HepG2 (cell line): ENCODE measurements around the gene DLG4. TPM values are rescaled to one million over a fixed set of nuclear protein-coding genes. Genes with fewer than 3 reads are reported as not detected.

Source experiments
- AGO2 ChIP-seq: fragments of 200-400 bp; formaldehyde crosslinking; optimal IDR thresholded peaks from 2 replicates; pipeline ENCODE3; 2017; ENCODE audit warnings: mild to moderate bottlenecking, low read depth, low read length, moderate library complexity
- ATF1 ChIP-seq: IDR thresholded peaks from 2 replicates; pipeline ENCODE4 v1.6.1; 2016; ENCODE audit warnings: mild to moderate bottlenecking, control low read depth
- CENPT ChIP-seq: sonication (generic); formaldehyde crosslinking; IDR thresholded peaks from 2 replicates; pipeline ENCODE4 v1.8.0; 2022; ENCODE audit warnings: low read depth, mild to moderate bottlenecking, moderate library complexity, missing genetic modification reagents
- GPN1 ChIP-seq: sonication (generic); formaldehyde crosslinking; IDR thresholded peaks from 2 replicates; pipeline ENCODE4 v1.5.1; 2020; ENCODE audit warnings: missing genetic modification reagents, borderline replicate concordance
- JUNB ChIP-seq: sonication (generic); formaldehyde crosslinking; IDR thresholded peaks from 2 replicates; pipeline ENCODE4 v1.8.0; 2022; ENCODE audit warnings: missing genetic modification reagents, mild to moderate bottlenecking, borderline replicate concordance
- MATR3 ChIP-seq: sonication (generic); formaldehyde crosslinking; IDR thresholded peaks from 2 replicates; pipeline ENCODE4 v1.4.0; 2020; ENCODE audit warnings: missing genetic modification reagents
- ZFP41 ChIP-seq: sonication (generic); formaldehyde crosslinking; IDR thresholded peaks from 2 replicates; pipeline ENCODE4 v1.4.0; 2020; ENCODE audit warnings: mild to moderate bottlenecking, missing genetic modification reagents, borderline replicate concordance
- ZNF143 ChIP-seq: sonication (generic); formaldehyde crosslinking; IDR thresholded peaks from 2 replicates; pipeline ENCODE4 v1.4.0; 2020; ENCODE audit warnings: missing genetic modification reagents
- ZNF225 ChIP-seq: sonication (generic); formaldehyde crosslinking; IDR thresholded peaks from 2 replicates; pipeline ENCODE4 v1.4.0; 2020; ENCODE audit warnings: mild to moderate bottlenecking, missing genetic modification reagents
- ZNF33A ChIP-seq: sonication (generic); formaldehyde crosslinking; IDR thresholded peaks from 2 replicates; pipeline ENCODE4 v1.5.1; 2020; ENCODE audit warnings: missing genetic modification reagents, mild to moderate bottlenecking, moderate library complexity, borderline replicate concordance
- ZNF557 ChIP-seq: sonication (generic); formaldehyde crosslinking; IDR thresholded peaks from 2 replicates; pipeline ENCODE4 v1.4.0; 2020; ENCODE audit warnings: missing genetic modification reagents
- ZNF563 ChIP-seq: sonication (generic); formaldehyde crosslinking; IDR thresholded peaks from 2 replicates; pipeline ENCODE4 v1.8.0; 2022; ENCODE audit warnings: mild to moderate bottlenecking, moderate library complexity, missing genetic modification reagents
- ZNF672 ChIP-seq: sonication (generic); formaldehyde crosslinking; IDR thresholded peaks from 2 replicates; pipeline ENCODE4 v1.8.1; 2022; ENCODE audit warnings: missing genetic modification reagents
- polyA plus RNA-seq, 8 experiments: library from polyadenylated mRNA; depleted of rRNA in 3 of 8; stranded (reverse) in 7 of 8; unstranded in 1 of 8; fragments of >200 nt; fragmentation: Illumina TruSeq in 4 of 8; extraction: Trizol in 4 of 8; gene quantifications; 2 replicates each; pipeline versions ENCODE4 v1.2.1 to v1.2.3, GENCODE V29; 2011 to 2016; ENCODE audit warnings: low read depth in 4 of 8, missing spikeins in 1 of 8, mixed read lengths in 1 of 8; ENCODE audit not compliant: insufficient read depth in 1 of 8
- total RNA-seq, 5 experiments: library from RNA; depleted of rRNA; stranded (reverse); fragments of >200 nt; fragmentation: Illumina TruSeq; extraction: Trizol; gene quantifications; 2 replicates each; pipeline ENCODE4 v1.2.3, GENCODE V29; 2016; ENCODE audit warnings: low read depth in 1 of 5
- TF ChIP-seq, protein P1 (sequence below), 2 experiments: sonication (generic) in 1 of 2; formaldehyde crosslinking in 1 of 2; IDR thresholded peaks; 2 replicates each; pipeline versions ENCODE4 v1.6.1 to v1.9.0; 2014 to 2022; ENCODE audit warnings: antibody characterized with exemption in 1 of 2, borderline replicate concordance in 1 of 2, inconsistent platforms in 1 of 2, low read depth in 1 of 2, missing genetic modification reagents in 1 of 2
- TF ChIP-seq, protein P2 (sequence below): sonication (generic); formaldehyde crosslinking; IDR thresholded peaks from 2 replicates; pipeline ENCODE4 v1.9.0; 2021; ENCODE audit warnings: missing genetic modification reagents, borderline replicate concordance
- TF ChIP-seq, protein P3 (sequence below): sonication (generic); formaldehyde crosslinking; IDR thresholded peaks from 2 replicates; pipeline ENCODE4 v1.8.1; 2023; ENCODE audit warnings: missing genetic modification reagents, mild to moderate bottlenecking, borderline replicate concordance
- TF ChIP-seq, protein P4 (sequence below): sonication (generic); formaldehyde crosslinking; IDR thresholded peaks from 2 replicates; pipeline ENCODE4 v1.8.0; 2022; ENCODE audit warnings: mild to moderate bottlenecking, missing genetic modification reagents

The DLG4 gene
- total and polyA plus RNA-seq, 2 of the 13 experiments (the other 11 are each of a cell fraction or from before 2014, with no cell fraction given) = 0.71 to 4.3 TPM

DNA sequence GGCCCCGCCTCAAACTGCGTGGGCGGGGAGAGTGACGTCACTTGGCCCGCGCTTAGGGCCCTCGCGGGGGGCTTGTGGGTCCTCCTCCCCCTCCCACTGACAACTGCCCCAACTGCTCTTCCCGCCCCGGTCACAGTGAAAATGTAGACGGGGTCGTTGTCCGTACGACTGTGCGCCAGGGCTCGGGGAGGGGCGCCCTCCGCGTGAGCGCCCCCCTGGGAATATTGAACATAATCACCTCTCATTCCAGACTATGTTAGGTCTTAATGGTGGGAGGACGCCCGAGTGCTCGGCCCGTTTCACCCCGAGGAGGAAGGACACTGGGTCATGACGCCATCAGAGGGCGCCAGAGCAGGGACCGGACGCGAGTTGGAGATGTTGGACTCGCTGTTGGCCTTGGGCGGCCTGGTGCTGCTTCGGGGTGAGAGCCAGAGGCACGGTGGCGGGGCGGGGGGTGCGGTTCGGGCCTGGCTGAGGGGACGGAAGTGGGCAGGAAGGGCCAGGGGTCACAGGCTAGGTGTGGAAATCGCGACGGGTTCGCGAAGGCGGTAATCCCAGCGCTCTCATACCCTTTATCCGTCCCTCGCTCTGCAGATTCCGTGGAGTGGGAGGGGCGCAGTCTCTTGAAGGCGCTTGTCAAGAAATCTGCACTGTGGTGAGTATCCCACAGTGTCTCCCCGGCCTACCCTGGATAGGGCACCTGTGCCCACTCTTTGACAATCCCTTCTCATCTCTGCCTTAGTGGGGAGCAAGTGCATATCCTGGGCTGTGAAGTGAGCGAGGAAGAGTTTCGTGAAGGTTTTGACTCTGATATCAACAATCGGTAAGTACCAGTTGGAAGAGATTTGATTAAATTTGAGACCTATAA is 32.8 kb upstream of the DLG4 start, which contains the start of gene ELP5 (continued):
- TF ChIP-seq, protein P1, sequence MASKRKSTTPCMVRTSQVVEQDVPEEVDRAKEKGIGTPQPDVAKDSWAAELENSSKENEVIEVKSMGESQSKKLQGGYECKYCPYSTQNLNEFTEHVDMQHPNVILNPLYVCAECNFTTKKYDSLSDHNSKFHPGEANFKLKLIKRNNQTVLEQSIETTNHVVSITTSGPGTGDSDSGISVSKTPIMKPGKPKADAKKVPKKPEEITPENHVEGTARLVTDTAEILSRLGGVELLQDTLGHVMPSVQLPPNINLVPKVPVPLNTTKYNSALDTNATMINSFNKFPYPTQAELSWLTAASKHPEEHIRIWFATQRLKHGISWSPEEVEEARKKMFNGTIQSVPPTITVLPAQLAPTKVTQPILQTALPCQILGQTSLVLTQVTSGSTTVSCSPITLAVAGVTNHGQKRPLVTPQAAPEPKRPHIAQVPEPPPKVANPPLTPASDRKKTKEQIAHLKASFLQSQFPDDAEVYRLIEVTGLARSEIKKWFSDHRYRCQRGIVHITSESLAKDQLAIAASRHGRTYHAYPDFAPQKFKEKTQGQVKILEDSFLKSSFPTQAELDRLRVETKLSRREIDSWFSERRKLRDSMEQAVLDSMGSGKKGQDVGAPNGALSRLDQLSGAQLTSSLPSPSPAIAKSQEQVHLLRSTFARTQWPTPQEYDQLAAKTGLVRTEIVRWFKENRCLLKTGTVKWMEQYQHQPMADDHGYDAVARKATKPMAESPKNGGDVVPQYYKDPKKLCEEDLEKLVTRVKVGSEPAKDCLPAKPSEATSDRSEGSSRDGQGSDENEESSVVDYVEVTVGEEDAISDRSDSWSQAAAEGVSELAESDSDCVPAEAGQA (IDR thresholded peaks at IDR 0.05; ENCODE audit: low read depth) = peak; percentile 82
- TF ChIP-seq, protein P1 (CRISPR knock-in tag; IDR thresholded peaks at IDR 0.05; ENCODE audit: borderline replicate concordance) = no peak
- TF ChIP-seq, protein P2, sequence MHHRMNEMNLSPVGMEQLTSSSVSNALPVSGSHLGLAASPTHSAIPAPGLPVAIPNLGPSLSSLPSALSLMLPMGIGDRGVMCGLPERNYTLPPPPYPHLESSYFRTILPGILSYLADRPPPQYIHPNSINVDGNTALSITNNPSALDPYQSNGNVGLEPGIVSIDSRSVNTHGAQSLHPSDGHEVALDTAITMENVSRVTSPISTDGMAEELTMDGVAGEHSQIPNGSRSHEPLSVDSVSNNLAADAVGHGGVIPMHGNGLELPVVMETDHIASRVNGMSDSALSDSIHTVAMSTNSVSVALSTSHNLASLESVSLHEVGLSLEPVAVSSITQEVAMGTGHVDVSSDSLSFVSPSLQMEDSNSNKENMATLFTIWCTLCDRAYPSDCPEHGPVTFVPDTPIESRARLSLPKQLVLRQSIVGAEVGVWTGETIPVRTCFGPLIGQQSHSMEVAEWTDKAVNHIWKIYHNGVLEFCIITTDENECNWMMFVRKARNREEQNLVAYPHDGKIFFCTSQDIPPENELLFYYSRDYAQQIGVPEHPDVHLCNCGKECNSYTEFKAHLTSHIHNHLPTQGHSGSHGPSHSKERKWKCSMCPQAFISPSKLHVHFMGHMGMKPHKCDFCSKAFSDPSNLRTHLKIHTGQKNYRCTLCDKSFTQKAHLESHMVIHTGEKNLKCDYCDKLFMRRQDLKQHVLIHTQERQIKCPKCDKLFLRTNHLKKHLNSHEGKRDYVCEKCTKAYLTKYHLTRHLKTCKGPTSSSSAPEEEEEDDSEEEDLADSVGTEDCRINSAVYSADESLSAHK = no peak
- no peak for TF ChIP-seq GPN1
- TF ChIP-seq, protein P3, sequence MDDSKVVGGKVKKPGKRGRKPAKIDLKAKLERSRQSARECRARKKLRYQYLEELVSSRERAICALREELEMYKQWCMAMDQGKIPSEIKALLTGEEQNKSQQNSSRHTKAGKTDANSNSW (CRISPR knock-in tag) = no peak
- peak; percentile 57 for TF ChIP-seq ZNF563
- peak; percentile 70 for TF ChIP-seq ZNF143 (CRISPR knock-in tag)
- 0 out of 2 replicates have a peak, but pooled peaks have one; percentile 85 for TF ChIP-seq CENPT
- no peak for TF ChIP-seq ZNF225 (CRISPR knock-in tag)
- TF ChIP-seq, protein P4, sequence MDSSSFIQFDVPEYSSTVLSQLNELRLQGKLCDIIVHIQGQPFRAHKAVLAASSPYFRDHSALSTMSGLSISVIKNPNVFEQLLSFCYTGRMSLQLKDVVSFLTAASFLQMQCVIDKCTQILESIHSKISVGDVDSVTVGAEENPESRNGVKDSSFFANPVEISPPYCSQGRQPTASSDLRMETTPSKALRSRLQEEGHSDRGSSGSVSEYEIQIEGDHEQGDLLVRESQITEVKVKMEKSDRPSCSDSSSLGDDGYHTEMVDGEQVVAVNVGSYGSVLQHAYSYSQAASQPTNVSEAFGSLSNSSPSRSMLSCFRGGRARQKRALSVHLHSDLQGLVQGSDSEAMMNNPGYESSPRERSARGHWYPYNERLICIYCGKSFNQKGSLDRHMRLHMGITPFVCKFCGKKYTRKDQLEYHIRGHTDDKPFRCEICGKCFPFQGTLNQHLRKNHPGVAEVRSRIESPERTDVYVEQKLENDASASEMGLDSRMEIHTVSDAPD (CRISPR knock-in tag) = 0 out of 2 replicates have a peak, but pooled peaks have one; percentile 18
- TF ChIP-seq ZNF33A (CRISPR knock-in tag) = no peak
- TF ChIP-seq JUNB (CRISPR knock-in tag) = no peak
- no peak for TF ChIP-seq MATR3 (CRISPR knock-in tag)
- TF ChIP-seq AGO2 = peak; percentile 85
- no peak for TF ChIP-seq ZFP41 (CRISPR knock-in tag)
- TF ChIP-seq ZNF672 = no peak
- no peak for TF ChIP-seq ZNF557 (CRISPR knock-in tag)
- peak; percentile 96 for TF ChIP-seq ATF1 (CRISPR knock-in tag)
